GM13977 (cell line): ENCODE measurements around the gene CCL28.

ENCODE experiments used
- DNase-seq: peaks from one replicate; pipeline ENCODE4 v3.0.0; 2012; ENCODE audit warnings: low spot score
- CTCF ChIP-seq: IDR thresholded peaks from 2 replicates; pipeline ENCODE4 v1.5.1; 2012; ENCODE audit warnings: mild to moderate bottlenecking, control low read depth; ENCODE audit not compliant: insufficient read depth; ENCODE audit errors: extremely low read depth, missing control alignments
- in situ Hi-C: fragments of 300-500 bp; cut with MboI; formaldehyde crosslinking; loops from one replicate; pipeline ENCODE4 v1.12.0; 2022; ENCODE audit warnings: low sequenced_read_pairs, low pct_unique_long_range_greater_than_20kb, mixed read lengths, inconsistent platforms; ENCODE audit not compliant: unreplicated experiment

Gene CCL28

GRCh38 chr5:43420241-43420640 is 8.1 kb upstream of the CCL28 start:
- no peak for DNase-seq
- no peak for TF ChIP-seq CTCF
- in situ Hi-C loops: no loop called here

- in situ Hi-C loops: no loop called here
- DNase-seq: no peak
- TF ChIP-seq CTCF: no peak
Measured at GRCh38 chr5:43418561-43418960, 6.4 kb upstream of the CCL28 start.

- TF ChIP-seq CTCF: no peak
- in situ Hi-C loops: no loop called here
- DNase-seq: no peak
Measured at GRCh38 chr5:43416803-43417394, 4.7 kb upstream of the CCL28 start.

GRCh38 chr5:43415935-43416802 is 4.0 kb upstream of the CCL28 start:
- in situ Hi-C loops: no loop called here
- no peak for DNase-seq
- TF ChIP-seq CTCF: no peak

- DNase-seq: no peak
- in situ Hi-C loops: no loop called here
- no peak for TF ChIP-seq CTCF
Measured at GRCh38 chr5:43413966-43414365, 1.8 kb upstream of the CCL28 start.

- TF ChIP-seq CTCF: no peak
- no peak for DNase-seq
- in situ Hi-C loops: no loop called here
Measured at GRCh38 chr5:43412644-43413043, 453 bp upstream of the CCL28 start.
